22Rv1 (cell line): Measurements from ENCODE around the gene IFNK.

ENCODE experiments used
- CTCF ChIP-seq: fragments of 450-650 bp; IDR thresholded peaks from 2 replicates; pipeline ENCODE4 v1.5.1; 2017; ENCODE audit warnings: mild to moderate bottlenecking
- ZFX ChIP-seq: fragments of 450-650 bp; IDR thresholded peaks from 2 replicates; pipeline ENCODE4 v1.6.1; 2017; ENCODE audit warnings: antibody characterized with exemption, borderline replicate concordance

GRCh38 chr9:27528076-27528885, 4.2 kb downstream of the IFNK start:
- TF ChIP-seq CTCF (no peak), ZFX (no peak)
